ENCODE data around the gene DPP6.

Gene DPP6

GRCh38 chr7:154232700-154233099 is 180.5 kb downstream of the DPP6 start:
- DNase-seq (ENCODE audit: low read depth) = no peak

GRCh38 chr7:154241988-154242387 is 189.8 kb downstream of the DPP6 start:
- no peak for DNase-seq (ENCODE audit: low read depth)

GRCh38 chr7:154242709-154243108 is 190.5 kb downstream of the DPP6 start:
- DNase-seq (ENCODE audit: low read depth) = no peak

- no peak for DNase-seq (ENCODE audit: low read depth)
Measured at GRCh38 chr7:154252046-154252445, 199.8 kb downstream of the DPP6 start.

GRCh38 chr7:154253810-154254209 is 201.6 kb downstream of the DPP6 start:
- no peak for DNase-seq (ENCODE audit: low read depth)

- DNase-seq (ENCODE audit: low read depth) = no peak
Measured at GRCh38 chr7:154255324-154255723, 203.1 kb downstream of the DPP6 start.

GRCh38 chr7:154256150-154256549 is 204.0 kb downstream of the DPP6 start:
- DNase-seq (ENCODE audit: low read depth) = no peak

GRCh38 chr7:154259396-154259795 is 207.2 kb downstream of the DPP6 start:
- DNase-seq (ENCODE audit: low read depth) = no peak

- no peak for DNase-seq (ENCODE audit: low read depth)
Measured at GRCh38 chr7:154287356-154287755, 235.2 kb downstream of the DPP6 start.

- no peak for DNase-seq (ENCODE audit: low read depth)
Measured at GRCh38 chr7:154289119-154289518, 236.9 kb downstream of the DPP6 start.

- DNase-seq (ENCODE audit: low read depth) = no peak
Measured at GRCh38 chr7:154296443-154296842, 244.2 kb downstream of the DPP6 start.

GRCh38 chr7:154299736-154300135 is 247.5 kb downstream of the DPP6 start:
- no peak for DNase-seq (ENCODE audit: low read depth)

- DNase-seq (ENCODE audit: low read depth) = no peak
Measured at GRCh38 chr7:154302380-154302779, 250.2 kb downstream of the DPP6 start.

GRCh38 chr7:154304231-154304630 is 252.0 kb downstream of the DPP6 start:
- DNase-seq (ENCODE audit: low read depth) = no peak

GRCh38 chr7:154304740-154305700 is 252.8 kb downstream of the DPP6 start:
- no peak for DNase-seq (ENCODE audit: low read depth)

GRCh38 chr7:154306036-154306435 is 253.8 kb downstream of the DPP6 start:
- DNase-seq (ENCODE audit: low read depth) = no peak

GRCh38 chr7:154308928-154309327 is 256.7 kb downstream of the DPP6 start:
- no peak for DNase-seq (ENCODE audit: low read depth)

- DNase-seq (ENCODE audit: low read depth) = no peak
Measured at GRCh38 chr7:154310114-154310513, 257.9 kb downstream of the DPP6 start.

- DNase-seq (ENCODE audit: low read depth) = no peak
Measured at GRCh38 chr7:154324196-154324595, 272.0 kb downstream of the DPP6 start.

- no peak for DNase-seq (ENCODE audit: low read depth)
Measured at GRCh38 chr7:154326421-154326820, 274.2 kb downstream of the DPP6 start.

- DNase-seq (ENCODE audit: low read depth) = no peak
Measured at GRCh38 chr7:154330318-154330717, 278.1 kb downstream of the DPP6 start.

GRCh38 chr7:154332811-154333580 is 280.8 kb downstream of the DPP6 start:
- no peak for DNase-seq (ENCODE audit: low read depth)

- DNase-seq (ENCODE audit: low read depth) = no peak
Measured at GRCh38 chr7:154336295-154336694, 284.1 kb downstream of the DPP6 start.

All from activated gamma-delta T cell treated with anti-CD3 and anti-CD28 coated beads, Interleukin-2, amount 50 U/mL, for 16 hours (primary cell).